Measurements from ENCODE around the gene NLRC5.
"Not testable (repeated sequence)": the region's sequence is repeated elsewhere in the genome, so short reads cannot be mapped to it uniquely, and the experiment has no call there.

Gene NLRC5

GRCh38 chr16:56961851-56962281, 27.5 kb upstream of the NLRC5 start, which contains the start of gene CETP:
TSS of gene CETP (plus strand) at chr16:56961950. CDS start at chr16:56961980, 30 bp downstream.
- no peak within 1 kb of the TSS for H3K27ac ChIP-seq
- DNase-seq (ENCODE audit: low read depth, low spot score): no peak

GRCh38 chr16:56964243-56965148, 24.9 kb upstream of the NLRC5 start:
- H3K27ac ChIP-seq: no peak overlapping the region
- no peak for DNase-seq (ENCODE audit: low read depth, low spot score)

GRCh38 chr16:56965149-56966092, 23.9 kb upstream of the NLRC5 start:
- DNase-seq (ENCODE audit: low read depth, low spot score): no peak
- no peak overlapping the region for H3K27ac ChIP-seq

- no peak overlapping the region for H3K27ac ChIP-seq
- no peak for DNase-seq (ENCODE audit: low read depth, low spot score)
Observed at GRCh38 chr16:56966093-56966475, 23.3 kb upstream of the NLRC5 start.

GRCh38 chr16:56967733-56968132, 21.6 kb upstream of the NLRC5 start:
- H3K27ac ChIP-seq: no peak overlapping the region
- DNase-seq (ENCODE audit: low read depth, low spot score): no peak

- no peak for DNase-seq (ENCODE audit: low read depth, low spot score)
Observed at GRCh38 chr16:56969769-56970168, 19.6 kb upstream of the NLRC5 start.

GRCh38 chr16:56970934-56971767, 18.2 kb upstream of the NLRC5 start:
- DNase-seq (ENCODE audit: low read depth, low spot score): no peak
- H3K27ac ChIP-seq: no peak overlapping the region

More at GRCh38 chr16:56969769-56970168, 19.6 kb upstream of the NLRC5 start:
- no peak overlapping the region for H3K27ac ChIP-seq

GRCh38 chr16:56971768-56972043, 17.7 kb upstream of the NLRC5 start:
- no peak for DNase-seq (ENCODE audit: low read depth, low spot score)
- H3K27ac ChIP-seq: no peak overlapping the region

- DNase-seq (ENCODE audit: low read depth, low spot score): no peak
- no peak overlapping the region for H3K27ac ChIP-seq
Observed at GRCh38 chr16:56972403-56973293, 16.7 kb upstream of the NLRC5 start.

- H3K27ac ChIP-seq: no peak overlapping the region
- DNase-seq (ENCODE audit: low read depth, low spot score): no peak
Observed at GRCh38 chr16:56973294-56973689, 16.1 kb upstream of the NLRC5 start.

- not testable (repeated sequence) for DNase-seq (ENCODE audit: low read depth, low spot score); H3K27ac ChIP-seq
Observed at GRCh38 chr16:56973899-56974298, 15.5 kb upstream of the NLRC5 start.

GRCh38 chr16:56974549-56975300, 14.6 kb upstream of the NLRC5 start:
- H3K27ac ChIP-seq: no peak overlapping the region
- DNase-seq (ENCODE audit: low read depth, low spot score): no peak

- DNase-seq (ENCODE audit: low read depth, low spot score): no peak
Observed at GRCh38 chr16:56975714-56976113, 13.6 kb upstream of the NLRC5 start.

GRCh38 chr16:56977216-56977615, 12.1 kb upstream of the NLRC5 start:
- no peak for DNase-seq (ENCODE audit: low read depth, low spot score)
- H3K27ac ChIP-seq: no peak overlapping the region

More at GRCh38 chr16:56975714-56976113, 13.6 kb upstream of the NLRC5 start:
- H3K27ac ChIP-seq: no peak overlapping the region

GRCh38 chr16:56977823-56978430, 11.4 kb upstream of the NLRC5 start:
- DNase-seq (ENCODE audit: low read depth, low spot score): no peak

GRCh38 chr16:56980201-56980535, 9.2 kb upstream of the NLRC5 start:
- no peak for DNase-seq (ENCODE audit: low read depth, low spot score)
- no peak overlapping the region for H3K27ac ChIP-seq

More at GRCh38 chr16:56977823-56978430, 11.4 kb upstream of the NLRC5 start:
- H3K27ac ChIP-seq: no peak overlapping the region

- no peak overlapping the region for H3K27ac ChIP-seq
- DNase-seq (ENCODE audit: low read depth, low spot score): no peak
Observed at GRCh38 chr16:56980792-56981724, 8.3 kb upstream of the NLRC5 start.
